Endothelial cell of hepatic sinusoid (primary cell): ENCODE measurements around the gene OR4F3.
"Not testable (repeated sequence)": the region's sequence is repeated elsewhere in the genome, so short reads cannot be mapped to it uniquely, and the experiment has no call there.

Experiments used
- in situ Hi-C: cut with HindIII; loops from 2 replicates; pipeline ENCODE4 v1.10.0; 2017; ENCODE audit warnings: low sequenced_read_pairs

Gene OR4F3

GRCh38 chr5:181366968-181367367, at the start of gene OR4F3:
Gene OR4F3, plus strand, starts transcription at chr5:181367268.
- in situ Hi-C loops: not testable (repeated sequence)
